ENCODE results near the gene CDCA5.
"Not testable (repeated sequence)": the region's sequence is repeated elsewhere in the genome, so short reads cannot be mapped to it uniquely, and the experiment has no call there.

The CDCA5 gene

GRCh38 chr11:65118891-65119669 lies 35.2 kb upstream of the CDCA5 start:
- not testable (repeated sequence) for DNase-seq (ENCODE audit: low spot score)

GRCh38 chr11:65118097-65118837 lies 34.4 kb upstream of the CDCA5 start:
- no peak for DNase-seq (ENCODE audit: low spot score)

GRCh38 chr11:65117206-65118096 lies 33.6 kb upstream of the CDCA5 start, which contains the start of gene ZNHIT2:
TSS of gene ZNHIT2 (minus strand) at chr11:65117701. CDS start at chr11:65117653, 48 bp downstream.
- DNase-seq (ENCODE audit: low spot score) = peak; percentile 99

GRCh38 chr11:65116370-65117205 lies 32.7 kb upstream of the CDCA5 start:
- no peak for DNase-seq (ENCODE audit: low spot score)

GRCh38 chr11:65115361-65116082 lies 31.7 kb upstream of the CDCA5 start:
- no peak for DNase-seq (ENCODE audit: low spot score)

- no peak for DNase-seq (ENCODE audit: low spot score)
Measured at GRCh38 chr11:65114538-65115171, 30.8 kb upstream of the CDCA5 start.

- no peak for DNase-seq (ENCODE audit: low spot score)
Measured at GRCh38 chr11:65113839-65114238, 30.0 kb upstream of the CDCA5 start.

GRCh38 chr11:65113361-65113756 lies 29.5 kb upstream of the CDCA5 start:
- DNase-seq (ENCODE audit: low spot score) = no peak

- DNase-seq (ENCODE audit: low spot score) = no peak
Measured at GRCh38 chr11:65112546-65113360, 28.9 kb upstream of the CDCA5 start.

GRCh38 chr11:65111744-65112545 lies 28.1 kb upstream of the CDCA5 start, which contains the start of gene TM7SF2:
TSS of gene TM7SF2 (plus strand) at chr11:65111872. CDS start at chr11:65112016, 144 bp downstream.
- DNase-seq (ENCODE audit: low spot score) = peak; percentile 97

GRCh38 chr11:65111159-65111743 lies 27.4 kb upstream of the CDCA5 start:
- no peak for DNase-seq (ENCODE audit: low spot score)

- DNase-seq (ENCODE audit: low spot score) = peak; percentile 84
Measured at GRCh38 chr11:65110354-65110861, 26.6 kb upstream of the CDCA5 start.

GRCh38 chr11:65109231-65110198 lies 25.7 kb upstream of the CDCA5 start:
- no peak for DNase-seq (ENCODE audit: low spot score)

GRCh38 chr11:65108469-65109123 lies 24.8 kb upstream of the CDCA5 start:
- DNase-seq (ENCODE audit: low spot score) = no peak

- DNase-seq (ENCODE audit: low spot score) = no peak
Measured at GRCh38 chr11:65107751-65108468, 24.1 kb upstream of the CDCA5 start.
